HG03460 (cell line): ENCODE measurements around the gene MAGED2.
"Not testable (repeated sequence)": the region's sequence is repeated elsewhere in the genome, so short reads cannot be mapped to it uniquely, and the experiment has no call there.

Source experiments
- ATAC-seq: cut with Tn5 transposase; IDR thresholded peaks from one replicate; pipeline ENCODE4 v1.9.1; 2021; ENCODE audit not compliant: unreplicated experiment

Gene MAGED2

DNA sequence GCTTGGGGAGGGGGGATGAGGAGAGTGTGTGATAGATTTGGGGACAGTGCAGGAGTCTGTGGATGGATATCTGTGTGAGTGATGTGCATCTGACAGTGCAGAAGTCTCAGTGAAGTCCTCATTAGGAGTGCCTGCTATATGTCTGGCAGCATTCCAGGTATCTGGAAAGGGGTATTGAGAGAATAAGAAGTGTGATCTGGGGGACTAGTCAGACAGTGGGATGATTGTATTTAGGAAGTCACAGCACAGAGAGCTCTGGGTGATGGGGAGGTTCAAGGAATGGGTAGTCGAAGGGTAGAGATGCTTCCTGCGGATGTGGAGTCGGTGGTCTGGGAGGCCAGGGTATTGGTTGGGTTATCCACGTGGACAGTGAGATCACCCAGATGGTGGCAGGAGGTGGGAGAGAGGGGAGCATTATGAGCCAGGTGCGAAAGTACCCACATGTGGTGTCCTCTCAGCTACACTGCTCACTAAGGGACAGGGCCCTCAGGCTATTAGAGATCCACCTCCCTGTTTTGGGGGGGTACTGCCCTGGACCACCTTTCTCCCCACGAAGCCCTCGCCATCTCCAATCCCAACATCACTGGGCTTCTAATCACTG lies 9.8 kb downstream of the MAGED2 start:
- no peak for ATAC-seq

DNA sequence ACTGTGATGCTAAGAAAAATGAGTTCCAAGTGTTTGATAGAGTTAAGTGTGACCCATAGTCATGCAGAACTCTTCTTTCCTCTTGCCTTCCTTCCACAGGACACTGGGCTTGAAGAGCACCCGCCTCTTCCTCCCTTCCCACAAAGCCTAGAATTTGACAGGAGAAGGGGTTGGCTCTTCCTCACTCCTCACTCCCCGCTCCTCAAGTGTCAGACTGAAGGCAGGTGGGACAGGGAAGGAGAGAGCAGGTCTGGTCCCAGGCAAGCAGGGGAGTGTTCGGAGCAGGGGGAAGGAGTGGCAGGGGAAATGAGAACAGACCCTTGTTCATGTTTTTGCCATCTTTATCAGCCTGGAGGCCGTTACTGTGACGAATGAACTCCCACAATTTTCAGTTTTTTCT lies 10.7 kb downstream of the MAGED2 start:
- ATAC-seq = no peak

DNA sequence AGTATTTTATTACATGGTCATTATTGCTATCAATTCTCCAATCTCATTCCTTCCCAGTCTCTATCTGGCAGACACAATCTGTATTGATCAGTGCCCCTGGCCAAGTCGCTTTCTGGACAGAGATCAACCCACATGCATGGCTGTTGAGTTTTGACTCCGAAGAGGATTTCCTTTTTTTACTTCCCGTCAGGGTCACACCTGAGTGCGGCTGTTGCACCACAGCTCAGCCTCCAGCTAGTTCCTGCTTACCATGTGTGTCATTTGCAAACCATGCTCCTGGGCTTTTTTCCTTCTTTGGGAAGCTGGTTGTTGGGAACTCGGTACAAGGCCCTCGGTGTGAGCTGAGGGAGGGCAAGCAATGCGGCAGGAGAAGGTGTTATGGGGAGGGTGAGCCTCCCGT lies 11.7 kb downstream of the MAGED2 start:
- no peak for ATAC-seq

DNA sequence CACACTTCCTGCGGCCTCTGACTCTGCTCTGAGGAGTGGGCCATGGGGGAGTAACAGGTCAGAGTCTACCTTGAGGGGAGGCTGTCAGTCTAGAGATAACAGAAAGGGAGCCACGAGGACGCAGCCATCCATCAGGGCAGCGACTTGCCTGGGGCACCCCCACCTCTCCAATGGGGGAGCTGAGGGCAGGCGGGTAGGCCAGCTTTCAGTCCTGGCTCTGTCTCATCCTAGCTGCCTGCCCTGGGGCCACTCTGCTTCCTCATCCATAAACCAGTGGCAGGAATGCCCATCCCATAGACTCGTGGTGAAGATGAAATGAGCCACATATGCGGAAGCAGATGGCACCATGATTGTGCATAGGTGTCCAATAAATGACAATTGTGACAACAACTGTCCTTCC lies 13.2 kb downstream of the MAGED2 start:
- ATAC-seq = no peak

DNA sequence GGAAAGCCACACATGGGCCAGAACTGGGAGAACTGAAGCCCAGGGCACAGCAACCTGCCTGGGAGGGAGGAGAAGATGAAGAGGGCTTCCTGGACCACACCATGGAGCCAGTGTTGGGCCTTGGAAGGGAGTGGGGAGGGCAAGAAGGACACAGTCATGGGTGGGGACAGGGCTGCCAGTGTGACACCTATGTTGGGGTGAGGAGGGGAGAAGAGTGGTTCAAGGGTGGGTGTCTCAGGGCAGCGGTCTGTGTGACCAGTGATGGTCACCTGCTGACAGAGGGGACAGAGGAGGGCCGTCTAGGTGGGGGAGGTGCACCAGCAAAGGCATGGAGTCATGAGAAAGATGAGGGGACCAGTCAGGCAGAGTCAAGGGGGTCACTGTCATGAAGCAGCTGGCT lies 13.8 kb downstream of the MAGED2 start:
- no peak for ATAC-seq

DNA sequence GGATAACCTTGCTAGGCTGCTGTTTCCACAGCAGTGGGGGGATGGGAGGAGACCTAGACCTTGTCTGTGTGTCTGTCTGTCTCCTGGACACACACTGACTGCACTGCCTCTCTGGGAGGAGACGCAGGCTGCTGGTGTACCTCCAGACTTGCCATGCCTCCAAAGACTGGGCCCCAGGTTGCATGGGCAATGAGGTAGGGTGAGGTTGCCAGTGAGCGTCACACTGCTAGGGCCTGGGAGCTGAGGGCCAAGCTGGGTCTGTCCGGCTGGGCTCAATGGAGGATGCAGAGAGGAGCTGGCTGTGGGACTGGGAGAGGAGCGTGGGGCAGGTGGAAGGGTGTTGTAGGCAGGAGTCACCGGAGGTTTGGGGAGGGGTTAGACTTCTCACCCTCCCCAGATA lies 16.6 kb downstream of the MAGED2 start:
- ATAC-seq = no peak

DNA sequence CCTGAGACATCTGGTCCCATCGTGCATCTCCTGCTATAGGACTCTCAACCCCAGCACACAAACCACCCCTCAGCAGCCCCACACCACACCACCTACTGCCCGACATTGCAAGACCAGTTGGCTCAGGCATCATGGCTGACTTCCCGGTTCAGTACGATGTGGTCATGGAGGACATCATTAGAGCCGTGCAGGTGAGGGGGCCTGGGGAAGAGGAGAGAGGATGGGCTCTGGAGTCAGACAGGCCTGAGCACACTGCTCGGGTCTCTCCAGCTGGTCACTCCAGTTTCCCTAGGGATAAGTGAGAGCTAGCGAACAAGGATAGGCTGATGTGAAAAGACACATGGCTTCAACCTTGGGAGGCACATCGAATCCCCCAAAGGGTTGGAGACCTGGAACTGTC lies 17.2 kb downstream of the MAGED2 start:
- no peak for ATAC-seq

DNA sequence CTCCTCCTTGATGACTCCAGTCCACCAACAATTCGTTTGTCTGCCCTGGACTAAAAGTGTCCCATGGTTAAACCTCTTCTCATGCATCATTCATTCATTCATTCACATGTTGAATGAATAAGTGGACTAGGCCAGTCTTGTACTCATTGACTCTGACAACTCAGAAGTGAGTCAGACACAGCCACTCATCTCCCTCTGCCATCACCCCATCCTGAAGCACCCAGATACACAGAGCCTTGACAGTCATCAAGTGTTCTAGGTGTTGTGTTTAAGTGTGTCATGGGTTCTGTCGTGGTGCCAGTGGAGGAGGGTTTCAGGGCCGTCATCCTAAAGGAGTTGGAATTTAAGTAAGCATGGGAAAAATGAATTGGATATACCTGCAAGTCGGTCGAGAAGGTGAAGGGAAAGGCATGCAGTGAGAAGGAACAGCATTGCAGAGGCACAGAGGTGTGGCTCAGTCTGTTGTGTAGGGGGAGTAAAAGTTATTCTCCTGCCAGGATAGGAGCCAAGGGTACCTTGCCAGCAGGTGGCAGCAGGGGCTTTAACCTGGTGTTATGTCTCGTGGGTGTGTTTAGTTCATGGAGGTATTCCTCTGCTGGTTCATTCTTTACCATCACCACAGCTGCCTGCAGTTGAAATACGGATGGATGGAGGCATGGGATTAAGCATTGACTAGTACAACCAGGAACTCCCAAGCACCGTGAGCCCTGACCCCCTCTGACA lies 18.3 kb downstream of the MAGED2 start:
- no peak for ATAC-seq

DNA sequence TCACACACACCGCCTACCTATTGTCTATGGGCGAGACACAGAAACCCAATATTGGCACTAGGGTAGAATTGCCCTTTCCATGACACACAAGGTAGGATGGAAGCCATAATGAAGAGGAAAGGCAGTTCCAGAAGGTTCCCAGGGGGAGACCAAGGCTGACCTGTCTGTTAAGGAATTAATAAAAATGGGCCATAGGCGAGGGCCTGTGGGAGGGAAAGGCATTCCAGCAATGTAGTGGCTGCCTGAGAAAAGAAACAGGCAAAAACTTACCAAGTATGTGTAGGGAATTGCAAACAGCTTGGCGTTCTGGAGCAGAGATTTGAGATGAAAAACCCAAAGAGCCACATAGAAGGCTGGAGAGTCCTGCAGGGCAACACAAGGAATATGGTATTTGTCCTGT lies 19.1 kb downstream of the MAGED2 start:
- ATAC-seq = no peak

DNA sequence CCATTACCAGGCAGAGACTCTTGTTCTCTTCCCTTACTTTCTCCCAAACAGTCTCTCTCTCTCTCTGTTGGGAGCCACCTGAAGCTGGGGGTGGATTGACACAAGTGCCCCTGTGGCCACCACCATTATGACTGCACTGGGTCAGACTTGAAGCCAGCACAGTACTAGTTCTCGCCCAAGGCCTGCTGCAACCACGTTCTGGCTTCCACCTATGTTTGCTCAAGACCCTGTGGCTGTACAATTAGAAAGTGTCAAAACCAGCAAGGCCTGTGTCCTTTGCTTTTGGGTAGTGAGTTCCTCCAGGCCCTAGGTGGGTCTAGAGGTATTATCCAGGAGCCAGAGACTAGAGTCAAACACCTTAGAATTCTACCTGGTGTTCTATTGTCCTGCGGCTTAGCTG lies 31.0 kb downstream of the MAGED2 start:
- ATAC-seq = no peak

DNA sequence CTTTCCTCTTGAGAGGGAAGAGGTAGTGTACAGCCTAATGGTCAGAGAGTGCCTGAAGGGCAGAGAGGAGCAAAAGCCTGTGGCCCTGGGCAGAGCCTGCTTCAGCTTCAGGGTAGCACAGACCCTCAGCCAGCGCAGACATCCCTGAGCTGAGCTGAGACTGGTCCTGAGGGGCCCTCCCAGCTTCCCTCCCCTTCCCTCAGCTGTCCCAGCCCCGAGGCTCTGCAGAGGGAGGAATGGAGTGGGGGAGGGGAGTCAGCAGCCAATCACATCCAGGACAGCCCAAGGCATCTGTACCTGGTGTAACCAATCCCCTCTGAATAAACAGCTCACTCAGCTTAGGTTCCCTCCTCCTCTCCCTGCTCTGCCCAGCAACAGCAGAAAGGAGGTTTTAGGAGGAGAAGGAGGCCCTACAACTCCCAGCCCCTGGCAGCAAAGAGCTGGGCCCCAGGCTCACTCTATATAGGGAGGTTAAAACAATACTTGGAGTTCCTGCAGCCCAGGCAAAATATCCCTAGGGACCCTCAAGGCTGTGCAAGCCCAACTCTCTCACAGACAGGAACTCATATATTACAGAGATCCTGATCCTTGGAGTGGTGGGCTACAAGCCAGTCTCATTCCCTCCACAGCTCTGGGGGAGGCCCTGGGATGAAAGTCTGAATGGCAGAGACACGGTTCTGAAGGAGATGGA lies 33.8 kb downstream of the MAGED2 start:
- ATAC-seq = not testable (repeated sequence)

DNA sequence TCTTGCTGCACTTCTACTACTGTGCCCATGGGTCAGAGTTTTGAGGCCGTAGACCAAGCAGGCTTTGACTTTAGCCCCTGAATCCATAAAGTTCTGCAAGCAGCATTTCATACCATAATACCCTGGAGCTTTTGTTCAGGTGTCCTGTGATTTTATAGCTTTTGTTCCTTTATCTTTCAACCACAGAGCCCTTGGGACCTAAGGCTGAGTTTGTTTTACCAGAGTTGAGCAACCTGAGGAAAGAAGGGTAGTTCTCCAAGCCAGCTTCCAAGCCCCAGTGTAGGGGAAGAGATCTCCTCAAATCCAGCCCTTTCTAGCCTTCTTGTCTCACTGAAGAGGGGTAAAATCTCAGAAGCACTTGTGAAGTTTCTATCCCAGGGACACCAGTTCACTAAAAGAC lies 35.1 kb downstream of the MAGED2 start:
- no peak for ATAC-seq

DNA sequence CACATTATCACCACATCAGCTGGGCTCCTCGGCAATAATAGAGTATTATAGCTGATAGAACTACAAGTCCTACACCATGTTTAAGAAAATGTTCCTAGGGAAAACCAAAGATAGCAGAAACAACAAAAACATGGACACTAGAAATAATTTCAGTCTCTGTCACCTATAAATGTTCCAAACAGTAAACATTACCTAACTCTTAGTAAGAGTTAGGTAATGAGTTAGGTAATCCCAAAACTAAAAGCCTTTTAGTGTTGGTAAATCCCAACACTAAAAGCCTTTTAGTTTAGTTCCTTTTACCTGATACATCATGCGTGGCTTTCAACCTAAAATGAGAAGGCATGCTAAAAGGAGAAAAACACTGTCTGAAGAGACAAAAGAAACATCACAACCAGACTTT lies 35.5 kb downstream of the MAGED2 start:
- ATAC-seq = no peak

DNA sequence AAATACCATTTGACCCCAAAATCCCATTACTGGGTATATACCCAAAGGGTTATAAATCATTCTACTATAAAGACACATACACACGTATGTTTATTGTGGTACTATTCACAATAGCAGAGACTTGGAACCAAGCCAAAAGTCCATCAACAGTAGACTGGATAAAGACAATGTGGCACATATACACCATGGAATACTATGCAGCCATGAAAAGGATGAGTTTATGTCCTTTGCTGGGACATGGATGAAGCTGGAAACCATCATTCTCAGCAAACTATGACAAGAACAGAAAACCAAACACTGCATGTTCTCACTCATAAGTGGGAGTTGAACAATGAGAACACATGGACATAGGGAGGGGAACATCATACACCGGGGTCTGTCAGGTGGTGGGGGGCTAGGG lies 40.2 kb downstream of the MAGED2 start:
- not testable (repeated sequence) for ATAC-seq

DNA sequence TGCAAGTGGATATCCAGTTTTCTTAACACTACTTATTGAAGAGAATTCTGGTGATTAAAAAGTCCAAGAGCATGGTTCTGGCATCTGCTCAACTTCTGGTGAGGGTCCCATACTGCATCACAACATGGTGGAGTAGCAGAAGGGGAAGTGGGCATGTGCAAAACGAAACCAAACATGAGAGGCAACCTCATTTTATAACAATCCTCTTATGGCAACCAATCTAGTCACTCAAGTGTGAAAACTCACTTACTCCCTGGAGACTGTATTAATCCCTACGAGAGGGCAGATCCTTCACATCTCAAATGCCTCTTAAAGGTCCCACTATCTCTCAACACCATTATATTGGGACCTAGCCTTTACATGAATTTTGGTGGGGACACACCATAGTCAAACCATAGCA lies 57.7 kb downstream of the MAGED2 start:
- ATAC-seq = no peak
